HG03103 (cell line): ENCODE data around the gene KRABD2.
"Not testable (repeated sequence)": the region's sequence is repeated elsewhere in the genome, so short reads cannot be mapped to it uniquely, and the experiment has no call there.

ENCODE experiments used
- ATAC-seq: cut with Tn5 transposase; IDR thresholded peaks from one replicate; pipeline ENCODE4 v1.9.1; 2021; ENCODE audit warnings: low read depth; ENCODE audit not compliant: unreplicated experiment

Gene KRABD2

GRCh38 chr17:8366231-8366630, 10.3 kb downstream of the KRABD2 start:
- ATAC-seq = no peak

GRCh38 chr17:8365143-8365542, 11.4 kb downstream of the KRABD2 start:
- no peak for ATAC-seq

DNA sequence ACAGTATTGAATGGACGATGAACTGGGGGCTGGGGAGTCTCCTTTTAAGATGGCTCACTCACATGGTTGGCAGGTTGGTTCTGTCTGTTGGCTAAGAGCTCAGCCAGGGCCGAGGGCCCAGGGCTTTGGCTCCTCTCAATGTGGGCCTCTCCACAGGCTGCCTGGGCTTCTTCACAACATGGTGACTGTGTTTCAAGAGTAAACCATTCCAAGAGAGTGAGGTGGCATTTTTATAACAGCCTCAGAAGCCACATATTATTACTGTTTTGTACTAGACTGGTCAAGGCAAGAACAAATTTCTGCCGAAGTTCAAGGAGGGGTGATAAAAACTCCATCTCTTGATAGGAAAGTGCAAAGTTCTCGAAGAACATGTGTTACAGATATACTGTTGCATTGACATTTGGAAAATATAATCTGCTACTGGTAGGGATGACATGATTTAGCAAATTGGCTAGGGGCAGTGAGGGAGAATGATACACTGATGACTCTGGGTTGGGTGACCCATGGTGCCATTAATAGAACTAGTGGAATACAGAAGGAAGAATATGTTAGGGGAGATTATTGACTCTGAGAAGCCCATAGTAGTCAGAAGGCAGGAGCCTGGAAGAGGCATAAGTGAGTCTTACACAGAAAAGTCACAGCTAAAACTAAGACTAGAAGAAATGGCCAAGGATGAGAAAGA, 13.7 kb downstream of the KRABD2 start:
- ATAC-seq = no peak

- ATAC-seq = no peak
Observed at GRCh38 chr17:8360751-8361150, 15.8 kb downstream of the KRABD2 start.

DNA sequence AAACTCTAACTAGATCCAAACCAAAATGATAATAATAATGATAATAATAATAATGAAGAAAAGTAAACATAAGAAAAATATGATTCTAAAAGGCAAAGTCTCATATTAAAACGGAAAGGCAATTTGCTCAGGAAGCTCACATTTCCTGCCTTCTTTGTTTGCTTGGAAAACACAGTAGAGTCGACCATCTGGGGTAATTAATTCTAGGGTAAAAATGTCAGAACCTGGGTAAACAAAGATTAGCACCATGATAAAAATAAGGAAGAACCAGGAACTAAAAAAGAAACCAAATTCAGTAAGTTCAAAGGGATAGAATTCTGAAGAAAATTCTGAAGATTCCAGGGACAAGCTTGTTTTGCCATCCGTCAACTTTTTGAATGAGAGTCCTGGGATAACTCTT, 16.2 kb downstream of the KRABD2 start:
- no peak for ATAC-seq

- no peak for ATAC-seq
Observed at GRCh38 chr17:8359769-8360168, 16.7 kb downstream of the KRABD2 start.

DNA sequence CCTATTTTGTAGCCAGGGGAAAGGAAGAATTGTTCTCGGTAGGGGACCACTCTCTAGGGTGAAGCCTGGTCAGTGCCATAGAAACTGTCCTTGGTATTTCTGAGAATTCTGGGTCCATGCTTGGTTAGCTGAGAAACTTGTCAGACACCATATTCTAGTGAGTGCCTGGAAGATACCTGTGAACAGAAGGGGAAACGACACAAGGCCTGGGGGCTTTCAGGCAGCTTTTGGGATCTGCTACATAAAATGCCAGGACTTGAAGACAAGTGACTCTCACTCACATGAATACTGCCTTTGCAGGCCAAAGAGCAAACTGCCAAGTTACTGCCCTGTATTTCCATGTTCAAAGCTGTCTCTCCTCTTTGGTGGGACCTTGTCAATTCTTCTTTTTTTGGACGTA, 18.6 kb downstream of the KRABD2 start:
- ATAC-seq = no peak

- no peak for ATAC-seq
Observed at GRCh38 chr17:8354236-8354635, 22.3 kb downstream of the KRABD2 start.

GRCh38 chr17:8353736-8354135, 22.8 kb downstream of the KRABD2 start:
- ATAC-seq = no peak

DNA sequence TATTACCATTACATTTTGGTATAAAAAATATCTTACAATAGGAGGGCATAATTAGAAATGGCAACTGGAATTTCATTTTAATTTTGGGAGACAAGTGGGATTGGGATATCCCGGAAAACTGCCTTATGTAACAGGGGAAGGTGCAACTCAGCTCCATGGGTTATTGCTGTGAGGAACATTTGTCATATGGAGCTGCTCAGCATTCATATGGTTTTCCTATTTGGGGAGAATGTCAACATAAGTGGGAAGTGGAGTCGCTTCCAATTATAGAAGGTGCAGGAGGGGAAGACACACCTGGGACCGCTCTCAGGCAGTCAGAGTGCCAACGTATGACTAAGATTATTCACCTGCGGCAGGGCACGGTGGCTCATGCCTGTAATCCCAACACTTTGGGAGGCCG, 26.2 kb downstream of the KRABD2 start:
- ATAC-seq = no peak

DNA sequence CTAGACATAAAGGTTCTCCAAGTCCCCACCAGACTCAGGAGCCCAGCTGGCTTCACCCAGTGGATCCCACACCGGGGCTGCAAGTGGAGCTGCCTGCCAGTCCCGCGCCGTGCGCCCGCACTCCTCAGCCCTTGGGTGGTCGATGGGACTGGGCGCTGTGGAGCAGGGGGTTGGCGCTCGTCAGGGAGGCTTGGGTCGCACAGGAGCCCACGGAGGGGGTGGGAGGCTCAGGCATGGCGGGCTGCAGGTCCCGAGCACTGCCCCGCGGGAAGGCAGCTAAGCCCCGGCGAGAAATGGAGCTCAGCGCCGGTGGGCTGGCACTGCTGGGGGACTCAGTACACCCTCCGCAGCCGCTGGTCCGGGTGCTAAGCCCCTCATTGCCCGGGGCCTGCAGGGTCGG, 29.5 kb downstream of the KRABD2 start:
- ATAC-seq = not testable (repeated sequence)

- ATAC-seq = no peak
Observed at GRCh38 chr17:8345951-8346665, 30.4 kb downstream of the KRABD2 start.

GRCh38 chr17:8345052-8345690, 31.3 kb downstream of the KRABD2 start:
- ATAC-seq = no peak

DNA sequence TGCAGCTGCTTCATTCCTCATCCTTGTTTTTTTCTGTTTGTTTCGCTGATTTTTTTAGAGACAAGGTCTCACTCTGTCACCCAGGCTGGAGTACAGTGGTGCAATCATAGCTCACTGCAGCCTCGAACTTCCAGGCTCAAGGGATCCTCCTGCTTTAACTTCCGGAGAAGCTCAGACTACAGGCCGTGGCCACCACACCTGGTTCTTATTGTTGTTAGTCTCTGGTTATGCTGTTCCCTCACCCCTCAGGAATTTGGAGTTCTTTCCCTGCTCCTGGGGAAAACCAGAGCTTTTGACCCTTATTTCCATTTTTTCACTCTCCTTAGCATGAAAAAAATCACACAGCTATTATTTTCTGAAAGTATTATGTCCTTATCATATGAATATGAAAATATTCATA, 35.0 kb downstream of the KRABD2 start:
- ATAC-seq = no peak

GRCh38 chr17:8339540-8339939, 37.0 kb downstream of the KRABD2 start, which contains the start of gene ODF4:
Gene ODF4 (plus strand): TSS chr17:8339840. CDS start chr17:8340052, 212 bp downstream.
- no peak for ATAC-seq

- no peak for ATAC-seq
Observed at GRCh38 chr17:8338753-8339140, 37.8 kb downstream of the KRABD2 start.

DNA sequence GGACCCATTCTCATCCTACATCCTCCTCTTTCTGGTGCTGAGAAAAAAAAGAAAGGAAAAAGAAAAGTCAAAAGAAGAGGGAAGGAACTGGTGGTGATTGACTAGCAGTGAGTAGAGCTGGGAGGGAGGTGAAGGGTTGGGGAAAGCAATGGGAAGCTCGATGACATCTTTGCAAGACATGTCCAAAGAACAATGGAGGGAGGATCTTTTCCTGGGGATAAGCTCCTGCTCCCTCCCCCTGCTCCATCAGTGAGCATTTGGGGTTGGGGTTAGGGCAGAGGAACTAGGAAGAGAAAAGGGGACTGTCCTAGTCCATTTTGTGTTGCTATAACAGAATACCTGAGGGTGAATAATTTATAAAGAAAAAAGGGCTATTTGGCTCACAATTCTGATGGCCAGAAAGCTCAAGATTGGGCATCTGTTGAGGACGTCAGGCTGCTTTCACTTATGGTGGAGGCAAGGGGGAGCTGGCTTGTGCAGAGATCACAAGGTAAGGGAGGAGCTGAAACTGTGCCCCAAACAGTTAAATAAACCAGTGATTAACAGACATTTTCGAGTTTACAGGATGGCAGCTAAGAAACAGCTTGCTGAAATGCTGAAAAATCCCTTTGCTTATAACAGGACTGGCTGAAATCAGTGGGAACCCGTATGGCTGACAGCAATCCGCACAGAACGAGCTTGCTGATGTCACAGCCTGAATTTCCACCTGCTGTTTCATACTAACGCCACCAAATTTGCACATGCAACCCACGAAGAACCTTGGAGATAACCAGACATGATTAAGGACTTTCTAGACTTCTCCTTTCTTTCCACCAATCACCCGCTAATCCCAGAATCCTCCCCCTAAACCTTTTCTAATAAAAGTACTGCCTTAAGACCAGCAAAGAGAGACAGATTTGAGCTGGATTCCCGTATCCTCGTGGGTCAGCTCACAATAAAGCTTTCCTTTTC, 38.4 kb downstream of the KRABD2 start:
- no peak for ATAC-seq

GRCh38 chr17:8333281-8333680, 43.2 kb downstream of the KRABD2 start:
- ATAC-seq = no peak

GRCh38 chr17:8332688-8333087, 43.8 kb downstream of the KRABD2 start:
- ATAC-seq = no peak

GRCh38 chr17:8332128-8332527, 44.4 kb downstream of the KRABD2 start:
- ATAC-seq = no peak

- ATAC-seq = no peak
Observed at GRCh38 chr17:8327303-8327649, 49.2 kb downstream of the KRABD2 start.
